HG02885 (cell line): ENCODE results near the gene SEMA6D.

Experiments
- ATAC-seq: cut with Tn5 transposase; IDR thresholded peaks from one replicate; pipeline ENCODE4 v1.9.1; 2021; ENCODE audit warnings: mild to moderate bottlenecking; ENCODE audit not compliant: unreplicated experiment, poor library complexity

Gene SEMA6D

GRCh38 chr15:47717036-47717612 is at the start of gene SEMA6D:
Gene SEMA6D, plus strand, starts transcription at chr15:47717505. Its CDS starts 42,294 bp downstream, at chr15:47759799.
- no peak for ATAC-seq

GRCh38 chr15:47669221-47669620 is 48.1 kb upstream of the SEMA6D start:
- ATAC-seq, result no peak

GRCh38 chr15:47670365-47670764 is 46.9 kb upstream of the SEMA6D start:
- no peak for ATAC-seq

GRCh38 chr15:47673232-47673761 is 44.0 kb upstream of the SEMA6D start:
- ATAC-seq, result no peak

GRCh38 chr15:47674586-47675232 is 42.6 kb upstream of the SEMA6D start:
- no peak for ATAC-seq

GRCh38 chr15:47675735-47676134 is 41.6 kb upstream of the SEMA6D start:
- no peak for ATAC-seq

GRCh38 chr15:47678040-47678439 is 39.3 kb upstream of the SEMA6D start:
- no peak for ATAC-seq

- no peak for ATAC-seq
Measured at GRCh38 chr15:47682661-47683060, 34.6 kb upstream of the SEMA6D start.

- no peak for ATAC-seq
Measured at GRCh38 chr15:47685141-47685870, 32.0 kb upstream of the SEMA6D start.

- no peak for ATAC-seq
Measured at GRCh38 chr15:47688573-47689086, 28.7 kb upstream of the SEMA6D start.

- no peak for ATAC-seq
Measured at GRCh38 chr15:47689660-47690059, 27.6 kb upstream of the SEMA6D start.

- ATAC-seq, result no peak
Measured at GRCh38 chr15:47691882-47692281, 25.4 kb upstream of the SEMA6D start.

GRCh38 chr15:47696351-47696750 is 21.0 kb upstream of the SEMA6D start:
- no peak for ATAC-seq

- ATAC-seq, result no peak
Measured at GRCh38 chr15:47705281-47705997, 11.9 kb upstream of the SEMA6D start.

GRCh38 chr15:47707391-47707790 is 9.9 kb upstream of the SEMA6D start:
- no peak for ATAC-seq

GRCh38 chr15:47708161-47708980 is 8.9 kb upstream of the SEMA6D start:
- ATAC-seq, result no peak

- no peak for ATAC-seq
Measured at GRCh38 chr15:47711655-47712054, 5.7 kb upstream of the SEMA6D start.

GRCh38 chr15:47715402-47715801 is 1.9 kb upstream of the SEMA6D start:
- no peak for ATAC-seq

GRCh38 chr15:47715856-47716445 is 1.4 kb upstream of the SEMA6D start:
- ATAC-seq, result no peak
